BLaER1 (cell line): ENCODE results near the gene TNFRSF6B.
"Not testable (repeated sequence)": the region's sequence is repeated elsewhere in the genome, so short reads cannot be mapped to it uniquely, and the experiment has no call there.

Experiments used
- H3K27ac ChIP-seq: shearing (Covaris generic); formaldehyde crosslinking; 2 replicates; pipeline ENCODE4 v1.8.1; 2022
- H3K27me3 ChIP-seq: shearing (Covaris generic); formaldehyde crosslinking; 2 replicates; pipeline ENCODE4 v1.8.1; 2022
- H3K36me3 ChIP-seq: shearing (Covaris generic); formaldehyde crosslinking; 2 replicates; pipeline ENCODE4 v1.8.1; 2022
- H3K4me1 ChIP-seq: shearing (Covaris generic); formaldehyde crosslinking; 2 replicates; pipeline ENCODE4 v1.8.1; 2022
- H3K4me2 ChIP-seq: shearing (Covaris generic); formaldehyde crosslinking; 2 replicates; pipeline ENCODE4 v1.8.1; 2022
- H3K4me3 ChIP-seq: shearing (Covaris generic); formaldehyde crosslinking; 2 replicates; pipeline ENCODE4 v1.8.1; 2022
- H3K9ac ChIP-seq: shearing (Covaris generic); formaldehyde crosslinking; 2 replicates; pipeline ENCODE4 v1.8.1; 2022
- H3K9me3 ChIP-seq: shearing (Covaris generic); formaldehyde crosslinking; 2 replicates; pipeline ENCODE4 v1.8.1; 2022
- H4K20me1 ChIP-seq: shearing (Covaris generic); formaldehyde crosslinking; 2 replicates; pipeline ENCODE4 v1.8.1; 2022
- Cebpa-rat ChIP-seq: shearing (Covaris generic); IDR thresholded peaks from 2 replicates; pipeline ENCODE4 v1.8.1; 2022

TNFRSF6B gene

DNA sequence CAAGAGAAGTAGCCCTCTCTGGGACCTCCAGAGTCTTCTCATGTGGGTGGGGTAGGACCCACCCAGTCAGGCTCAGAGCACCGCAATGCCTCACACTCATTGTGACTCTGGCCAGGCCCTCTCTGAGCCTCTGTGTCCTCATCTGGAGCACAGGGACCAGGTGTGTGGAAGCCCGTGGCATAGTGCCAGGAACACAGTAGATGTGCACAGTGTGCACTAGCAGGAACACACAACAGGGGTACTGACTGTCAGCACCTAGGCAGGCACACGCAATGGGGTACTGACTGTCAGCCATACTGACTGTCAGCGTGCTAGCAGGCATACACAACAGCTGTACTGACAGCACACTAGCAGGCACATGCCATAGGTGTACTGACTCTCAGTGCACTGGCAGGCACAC, 41.2 kb upstream of the TNFRSF6B start:
- 0 out of 2 replicates have a peak overlapping the region, but pooled peaks have one; percentile 6 for H3K4me3 ChIP-seq
- no peak for TF ChIP-seq Cebpa-rat
- peaks cover 68% of the 10 kb centered on the region for H3K4me1 ChIP-seq
- no peaks in the 10 kb centered on the region for H3K27me3 ChIP-seq
- peak overlapping the region; percentile 89 for H3K9ac ChIP-seq
- peak overlapping the region; percentile 96 for H3K27ac ChIP-seq
- H3K4me2 ChIP-seq, result peak overlapping the region; percentile 98
- H4K20me1 ChIP-seq, result peaks cover 20% of the 10 kb centered on the region
- peaks cover 10% of the 10 kb centered on the region for H3K36me3 ChIP-seq
- H3K9me3 ChIP-seq, result no peaks in the 10 kb centered on the region

DNA sequence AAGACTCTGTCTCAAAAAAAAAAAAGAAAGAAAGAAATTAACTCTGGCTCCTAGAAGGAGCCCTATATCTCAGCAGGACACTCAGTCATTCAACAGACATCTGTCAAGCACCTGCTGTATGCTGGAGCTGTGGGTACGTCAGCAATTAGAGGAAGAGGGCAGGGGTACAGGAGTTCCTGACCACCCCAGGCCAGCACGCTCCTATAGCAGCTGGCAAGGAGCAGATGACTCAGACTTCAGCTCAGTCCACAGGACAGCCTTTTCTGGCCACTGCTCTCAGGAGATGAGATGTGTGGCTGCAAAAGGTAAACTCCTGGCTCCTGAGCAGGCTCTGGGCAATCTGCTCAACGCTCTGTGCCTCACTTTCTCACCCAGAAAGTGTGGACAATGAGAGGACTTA, 40.0 kb upstream of the TNFRSF6B start:
- H3K9me3 ChIP-seq, result no peaks in the 10 kb centered on the region
- no peak overlapping the region; the same call in 1 of the 2 replicates for H3K4me3 ChIP-seq
- H3K9ac ChIP-seq, result peak overlapping the region; percentile 97; the same call in 1 of the 2 replicates
- no peaks in the 10 kb centered on the region for H3K27me3 ChIP-seq
- peak overlapping the region; percentile 99; the same call in 1 of the 2 replicates for H3K27ac ChIP-seq
- H3K4me1 ChIP-seq, result peaks cover 60% of the 10 kb centered on the region
- peak overlapping the region; percentile 99 for H3K4me2 ChIP-seq
- H3K36me3 ChIP-seq, result peaks cover 22% of the 10 kb centered on the region
- H4K20me1 ChIP-seq, result peaks cover 11% of the 10 kb centered on the region
- no peak for TF ChIP-seq Cebpa-rat

DNA sequence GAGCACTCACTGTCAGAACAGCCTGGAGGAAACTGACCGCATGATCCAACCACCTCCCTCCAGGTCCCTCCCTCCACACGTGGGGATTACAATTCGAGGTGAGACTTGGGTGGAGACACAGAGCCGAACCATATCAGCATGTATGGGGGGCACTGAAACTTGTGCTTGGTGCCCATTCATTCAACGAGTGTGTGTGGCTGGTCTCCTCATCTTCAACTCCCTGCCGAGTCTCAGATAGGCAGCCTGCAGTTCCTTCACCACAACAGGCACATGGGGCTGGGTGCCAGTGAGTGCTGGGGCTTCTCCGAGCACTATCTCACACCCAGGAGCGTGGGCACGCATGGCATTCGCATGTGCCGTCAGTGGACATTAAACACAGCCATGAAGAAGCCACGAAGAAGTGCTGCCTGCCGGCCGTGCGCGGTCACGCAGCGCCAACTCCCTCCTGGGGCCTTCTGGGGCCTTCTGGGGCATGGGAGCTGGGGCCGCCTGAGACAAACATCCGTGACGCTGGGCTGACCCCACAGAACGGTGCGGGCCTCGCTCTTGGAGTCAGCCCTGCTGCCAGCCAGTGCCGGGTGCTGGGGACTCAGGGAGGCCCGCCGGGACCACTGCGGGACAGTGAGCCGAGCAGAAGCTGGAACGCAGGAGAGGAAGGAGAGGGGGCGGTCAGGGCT, 39.1 kb upstream of the TNFRSF6B start:
- peaks cover 31% of the 10 kb centered on the region for H3K36me3 ChIP-seq
- peaks cover 52% of the 10 kb centered on the region for H3K4me1 ChIP-seq
- H3K27me3 ChIP-seq, result no peaks in the 10 kb centered on the region
- no peaks in the 10 kb centered on the region for H3K9me3 ChIP-seq
- peak overlapping the region; percentile 99 for H3K4me2 ChIP-seq
- peak overlapping the region; percentile 99 for H3K27ac ChIP-seq
- TF ChIP-seq Cebpa-rat, result no peak
- peak overlapping the region; percentile 97 for H3K9ac ChIP-seq
- peak overlapping the region; percentile 81 for H3K4me3 ChIP-seq
- H4K20me1 ChIP-seq, result peaks cover 2% of the 10 kb centered on the region; the same call in 1 of the 2 replicates

DNA sequence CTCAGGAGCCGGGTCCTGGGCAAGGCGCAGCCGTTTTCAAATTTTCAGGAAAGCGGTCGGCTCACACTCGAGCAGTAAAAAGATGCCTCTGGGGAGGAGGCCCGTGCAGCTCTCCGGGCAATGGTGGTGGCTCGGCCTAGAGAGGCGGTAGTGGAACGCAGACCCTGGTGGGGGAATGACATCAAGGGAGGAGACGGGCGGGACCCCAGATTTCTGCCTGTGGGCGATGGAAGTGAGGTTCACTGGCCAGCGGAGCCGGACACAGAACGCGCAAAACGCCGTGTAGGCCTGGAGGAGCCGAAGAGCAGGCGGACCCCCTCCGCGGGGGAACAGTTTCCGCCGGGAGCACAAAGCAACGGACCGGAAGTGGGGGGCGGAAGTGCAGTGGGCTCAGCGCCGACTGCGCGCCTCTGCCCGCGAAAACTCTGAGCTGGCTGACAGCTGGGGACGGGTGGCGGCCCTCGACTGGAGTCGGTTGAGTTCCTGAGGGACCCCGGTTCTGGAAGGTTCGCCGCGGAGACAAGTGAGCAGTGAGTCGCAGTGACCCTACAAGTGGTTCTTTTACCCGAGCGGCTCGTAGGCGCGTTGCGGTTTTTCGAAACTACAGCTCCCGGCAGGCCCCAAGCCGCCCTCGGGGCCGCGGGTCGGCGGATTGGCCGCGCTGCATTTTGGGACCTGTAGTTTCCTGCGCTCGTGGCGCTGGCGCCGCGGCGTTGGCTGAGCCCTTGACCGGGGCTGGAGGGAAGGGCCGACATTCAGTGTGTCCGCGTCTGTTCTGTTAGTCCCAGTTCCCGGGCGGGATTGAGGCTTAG, 38.3 kb upstream of the TNFRSF6B start, which contains the start of gene RTEL1:
Gene RTEL1, plus strand, starts transcription at position 376 of the 812 bp plus-strand sequence. CDS start 1,091 bp downstream, outside the sequence.
- no peak for TF ChIP-seq Cebpa-rat
- H3K27me3 ChIP-seq, result no peaks in the 10 kb centered on the region
- peaks cover 38% of the 10 kb centered on the region for H3K36me3 ChIP-seq
- H3K9ac ChIP-seq, result peak within 1 kb of the TSS; percentile 97
- peak within 1 kb of the TSS; percentile 99 for H3K27ac ChIP-seq
- no peaks in the 10 kb centered on the region for H3K9me3 ChIP-seq
- H3K4me1 ChIP-seq, result peaks cover 52% of the 10 kb centered on the region
- no peaks in the 10 kb centered on the region for H4K20me1 ChIP-seq
- H3K4me2 ChIP-seq, result peak within 1 kb of the TSS; percentile 99
- H3K4me3 ChIP-seq, result peak within 1 kb of the TSS; percentile 81

DNA sequence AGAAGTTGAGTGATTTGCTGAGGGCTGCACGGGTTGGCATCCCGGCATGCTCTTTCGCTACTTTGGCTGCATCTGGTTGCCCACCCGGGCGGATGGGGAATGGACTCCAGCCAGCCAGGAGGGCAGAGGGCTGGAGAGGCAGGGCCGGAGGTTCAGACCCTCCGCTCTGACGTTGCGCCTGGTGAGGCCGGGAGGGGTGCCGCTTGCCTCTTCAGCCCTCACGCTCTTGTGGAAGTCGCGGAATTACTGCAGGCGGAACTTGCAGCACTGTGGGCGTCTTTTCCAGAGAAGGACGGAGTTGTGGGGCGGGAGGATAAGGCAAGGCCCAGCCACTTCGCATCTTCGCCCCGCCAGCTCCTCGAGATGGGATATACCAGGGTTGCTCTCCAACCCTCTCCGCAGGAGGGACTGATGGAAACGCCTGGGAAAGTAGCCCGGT, 37.7 kb upstream of the TNFRSF6B start:
- H3K9ac ChIP-seq, result peak overlapping the region; percentile 97
- no peaks in the 10 kb centered on the region for H3K9me3 ChIP-seq
- H3K27ac ChIP-seq, result peak overlapping the region; percentile 99
- peak overlapping the region; percentile 99 for H3K4me2 ChIP-seq
- H3K4me3 ChIP-seq, result peak overlapping the region; percentile 81
- peaks cover 52% of the 10 kb centered on the region for H3K4me1 ChIP-seq
- TF ChIP-seq Cebpa-rat, result no peak
- peaks cover 45% of the 10 kb centered on the region for H3K36me3 ChIP-seq
- H4K20me1 ChIP-seq, result no peaks in the 10 kb centered on the region
- no peaks in the 10 kb centered on the region for H3K27me3 ChIP-seq

DNA sequence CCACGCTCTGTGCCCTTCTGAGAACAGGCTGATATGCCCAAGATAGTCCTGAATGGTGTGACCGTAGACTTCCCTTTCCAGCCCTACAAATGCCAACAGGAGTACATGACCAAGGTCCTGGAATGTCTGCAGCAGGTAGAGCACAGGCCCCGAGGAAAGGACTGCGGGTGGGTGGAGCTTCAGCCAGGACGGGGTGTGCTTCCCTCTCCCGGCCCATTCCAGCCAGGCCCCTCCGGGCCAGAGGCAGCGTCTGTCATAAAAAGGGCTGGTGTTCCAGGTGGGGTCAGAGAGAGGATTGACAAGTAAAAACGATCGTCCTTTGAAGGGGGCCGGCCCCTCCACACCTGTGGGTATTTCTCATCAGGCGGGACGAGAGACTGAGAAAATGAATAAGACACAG, 37.1 kb upstream of the TNFRSF6B start:
- peak overlapping the region; percentile 81 for H3K4me3 ChIP-seq
- no peak for TF ChIP-seq Cebpa-rat
- no peaks in the 10 kb centered on the region for H3K9me3 ChIP-seq
- peaks cover 51% of the 10 kb centered on the region for H3K36me3 ChIP-seq
- H3K27me3 ChIP-seq, result no peaks in the 10 kb centered on the region
- H3K9ac ChIP-seq, result peak overlapping the region; percentile 97
- H4K20me1 ChIP-seq, result no peaks in the 10 kb centered on the region
- peak overlapping the region; percentile 99 for H3K4me2 ChIP-seq
- peaks cover 47% of the 10 kb centered on the region for H3K4me1 ChIP-seq
- peak overlapping the region; percentile 99; the same call in 1 of the 2 replicates for H3K27ac ChIP-seq

DNA sequence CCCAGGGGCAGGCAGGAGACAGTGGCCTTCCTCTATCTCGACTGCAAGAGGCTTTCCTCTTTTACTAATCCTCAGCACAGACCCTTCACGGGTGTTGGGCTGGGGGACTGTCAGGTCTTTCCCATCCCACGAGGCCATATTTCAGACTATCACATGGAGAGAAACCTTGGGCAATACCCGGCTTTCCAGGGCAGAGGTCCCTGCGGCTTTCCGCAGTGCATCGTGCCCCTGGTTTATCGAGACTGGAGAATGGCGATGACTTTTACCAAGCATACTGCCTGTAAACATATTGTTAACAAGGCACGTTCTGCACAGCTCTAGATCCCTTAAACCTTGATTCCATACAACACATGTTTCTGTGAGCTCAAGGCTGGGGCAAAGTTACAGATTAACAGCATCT, 36.3 kb upstream of the TNFRSF6B start:
- H3K4me3 ChIP-seq, H4K20me1 ChIP-seq, H3K9me3 ChIP-seq, H3K27ac ChIP-seq, H3K4me2 ChIP-seq, H3K27me3 ChIP-seq: not testable (repeated sequence)
- Histone ChIP-seq H3K4me1 (peaks cover 43% of the 10 kb centered on the region), H3K9ac (peak overlapping the region; percentile 41; the same call in 1 of the 2 replicates), H3K36me3 (peaks cover 59% of the 10 kb centered on the region)

DNA sequence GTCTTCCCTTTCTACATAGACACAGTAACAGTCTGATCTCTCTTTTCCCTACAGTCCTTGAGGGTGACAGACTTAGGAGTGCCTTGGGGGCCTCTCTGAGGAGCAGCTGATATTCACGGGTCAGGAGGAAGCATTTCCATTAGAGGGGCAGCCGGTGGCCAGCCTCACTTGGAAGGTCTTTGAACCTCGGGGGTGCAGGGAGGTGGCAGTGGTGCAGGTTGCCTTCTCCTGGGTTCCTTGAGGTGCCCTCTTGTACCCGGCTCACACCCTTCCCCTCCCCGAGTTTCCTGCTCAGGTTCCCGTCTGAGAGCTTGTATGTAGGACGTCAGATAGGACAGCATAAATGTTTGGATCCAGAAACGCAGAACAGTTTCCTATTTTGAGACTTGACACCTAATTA, 35.8 kb upstream of the TNFRSF6B start:
- no peak overlapping the region for H3K4me2 ChIP-seq
- no peaks in the 10 kb centered on the region for H3K27me3 ChIP-seq
- peaks cover 63% of the 10 kb centered on the region for H3K36me3 ChIP-seq
- TF ChIP-seq Cebpa-rat, result no peak
- H3K4me3 ChIP-seq, result no peak overlapping the region
- peak overlapping the region; percentile 41 for H3K9ac ChIP-seq
- H3K27ac ChIP-seq, result no peak overlapping the region
- no peaks in the 10 kb centered on the region for H3K9me3 ChIP-seq
- peaks cover 40% of the 10 kb centered on the region for H3K4me1 ChIP-seq
- no peaks in the 10 kb centered on the region for H4K20me1 ChIP-seq

DNA sequence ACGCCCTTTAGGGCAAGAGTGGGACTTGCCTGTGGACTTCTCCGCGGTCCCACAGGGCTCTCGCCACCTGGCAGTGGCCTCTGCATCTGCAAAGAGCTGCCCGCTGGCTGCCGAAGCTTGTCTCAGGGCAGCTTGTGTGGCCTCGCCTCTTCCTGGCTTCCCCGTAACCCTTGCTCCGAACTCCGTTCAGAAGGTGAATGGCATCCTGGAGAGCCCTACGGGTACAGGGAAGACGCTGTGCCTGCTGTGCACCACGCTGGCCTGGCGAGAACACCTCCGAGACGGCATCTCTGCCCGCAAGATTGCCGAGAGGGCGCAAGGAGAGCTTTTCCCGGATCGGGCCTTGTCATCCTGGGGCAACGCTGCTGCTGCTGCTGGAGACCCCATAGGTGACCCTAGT, 35.3 kb upstream of the TNFRSF6B start:
- no peak overlapping the region for H3K4me2 ChIP-seq
- peaks cover 35% of the 10 kb centered on the region for H3K4me1 ChIP-seq
- H3K27ac ChIP-seq, result no peak overlapping the region
- H3K27me3 ChIP-seq, result no peaks in the 10 kb centered on the region
- no peak for TF ChIP-seq Cebpa-rat
- H3K36me3 ChIP-seq, result peaks cover 68% of the 10 kb centered on the region
- no peak overlapping the region for H3K4me3 ChIP-seq
- no peak overlapping the region; the same call in 1 of the 2 replicates for H3K9ac ChIP-seq
- no peaks in the 10 kb centered on the region for H3K9me3 ChIP-seq
- no peaks in the 10 kb centered on the region for H4K20me1 ChIP-seq
